Omental fat pad (tissue), 4 donors: ENCODE measurements around the gene CELF5. TPM values are rescaled to one million over a fixed set of nuclear protein-coding genes. Genes with fewer than 3 reads are reported as not detected.
"Not testable (repeated sequence)": the region's sequence is repeated elsewhere in the genome, so short reads cannot be mapped to it uniquely, and the experiment has no call there.

Experiments used
- ATAC-seq: fragments of 150-250 bp; one replicate; pipeline ENCODE4 v1.9.1; 2016; ENCODE audit warnings: mild to moderate bottlenecking, moderate library complexity; ENCODE audit not compliant: low FRiP score
- DNase-seq: peaks from one replicate; pipeline ENCODE4 v3.0.0-alpha.2; 2019; ENCODE audit warnings: low spot score
- total RNA-seq, 4 donors: library from RNA; depleted of rRNA; stranded (reverse); fragments of >200 nt; gene quantifications; one replicate each; pipeline ENCODE4 v1.1.0, GENCODE V29; 2016
- TF ChIP-seq, protein P1 (sequence below), 3 donors: fragments of 450-650 bp; IDR thresholded peaks; one replicate each; pipeline ENCODE4 v1.5.1; 2016 to 2017; ENCODE audit warnings: antibody characterized with exemption in 3 of 3, mild to moderate bottlenecking in 3 of 3, moderate library complexity in 2 of 3

Gene CELF5
- total RNA-seq, 4 donors from 2014 or later = not detected

DNA sequence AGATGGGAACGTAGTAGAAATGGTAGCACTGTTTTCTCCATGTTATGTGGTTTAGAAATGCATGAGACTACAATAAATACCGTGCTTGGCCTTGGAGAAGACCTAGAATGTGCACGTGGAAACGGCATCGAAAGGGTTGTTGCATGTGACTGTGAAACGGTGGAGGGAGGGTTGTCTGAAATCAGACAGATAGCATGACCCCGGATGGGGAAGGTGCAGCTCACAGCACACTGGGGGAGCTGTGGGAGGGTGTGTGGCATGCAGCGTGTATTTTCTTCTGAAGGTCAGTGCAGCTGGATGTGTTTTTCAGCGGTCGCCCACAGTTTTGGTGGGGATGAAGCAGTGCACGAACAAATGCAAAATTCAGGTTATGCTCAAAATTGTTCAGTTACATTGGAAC lies 63.4 kb downstream of the CELF5 start:
- ATAC-seq = no peak
- TF ChIP-seq, protein P1, sequence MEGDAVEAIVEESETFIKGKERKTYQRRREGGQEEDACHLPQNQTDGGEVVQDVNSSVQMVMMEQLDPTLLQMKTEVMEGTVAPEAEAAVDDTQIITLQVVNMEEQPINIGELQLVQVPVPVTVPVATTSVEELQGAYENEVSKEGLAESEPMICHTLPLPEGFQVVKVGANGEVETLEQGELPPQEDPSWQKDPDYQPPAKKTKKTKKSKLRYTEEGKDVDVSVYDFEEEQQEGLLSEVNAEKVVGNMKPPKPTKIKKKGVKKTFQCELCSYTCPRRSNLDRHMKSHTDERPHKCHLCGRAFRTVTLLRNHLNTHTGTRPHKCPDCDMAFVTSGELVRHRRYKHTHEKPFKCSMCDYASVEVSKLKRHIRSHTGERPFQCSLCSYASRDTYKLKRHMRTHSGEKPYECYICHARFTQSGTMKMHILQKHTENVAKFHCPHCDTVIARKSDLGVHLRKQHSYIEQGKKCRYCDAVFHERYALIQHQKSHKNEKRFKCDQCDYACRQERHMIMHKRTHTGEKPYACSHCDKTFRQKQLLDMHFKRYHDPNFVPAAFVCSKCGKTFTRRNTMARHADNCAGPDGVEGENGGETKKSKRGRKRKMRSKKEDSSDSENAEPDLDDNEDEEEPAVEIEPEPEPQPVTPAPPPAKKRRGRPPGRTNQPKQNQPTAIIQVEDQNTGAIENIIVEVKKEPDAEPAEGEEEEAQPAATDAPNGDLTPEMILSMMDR (IDR thresholded peaks at IDR 0.05) = no peak

DNA sequence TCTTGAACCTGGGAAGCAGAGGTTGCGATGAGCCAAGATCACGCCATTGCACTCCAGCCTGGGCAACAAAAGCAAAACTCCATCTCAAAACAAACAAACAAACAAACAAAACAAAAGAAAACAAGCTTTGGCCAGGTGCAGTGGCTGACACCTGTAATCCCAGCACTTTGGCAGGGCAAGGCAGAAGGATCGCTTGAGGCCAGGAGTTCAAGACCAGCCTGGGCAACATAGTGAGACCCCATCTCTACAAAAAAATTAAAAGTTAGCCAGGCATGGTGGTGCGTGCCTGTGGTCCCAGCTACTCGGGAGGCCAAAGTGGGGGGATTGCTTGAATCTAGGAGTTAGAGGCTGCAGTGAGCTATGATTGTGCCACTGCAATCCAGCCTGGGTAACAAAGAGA lies 64.0 kb downstream of the CELF5 start:
- ATAC-seq, DNase-seq: not testable (repeated sequence)

More for the DNA sequence above, 63.4 kb downstream of the CELF5 start:
- no peak for DNase-seq

DNA sequence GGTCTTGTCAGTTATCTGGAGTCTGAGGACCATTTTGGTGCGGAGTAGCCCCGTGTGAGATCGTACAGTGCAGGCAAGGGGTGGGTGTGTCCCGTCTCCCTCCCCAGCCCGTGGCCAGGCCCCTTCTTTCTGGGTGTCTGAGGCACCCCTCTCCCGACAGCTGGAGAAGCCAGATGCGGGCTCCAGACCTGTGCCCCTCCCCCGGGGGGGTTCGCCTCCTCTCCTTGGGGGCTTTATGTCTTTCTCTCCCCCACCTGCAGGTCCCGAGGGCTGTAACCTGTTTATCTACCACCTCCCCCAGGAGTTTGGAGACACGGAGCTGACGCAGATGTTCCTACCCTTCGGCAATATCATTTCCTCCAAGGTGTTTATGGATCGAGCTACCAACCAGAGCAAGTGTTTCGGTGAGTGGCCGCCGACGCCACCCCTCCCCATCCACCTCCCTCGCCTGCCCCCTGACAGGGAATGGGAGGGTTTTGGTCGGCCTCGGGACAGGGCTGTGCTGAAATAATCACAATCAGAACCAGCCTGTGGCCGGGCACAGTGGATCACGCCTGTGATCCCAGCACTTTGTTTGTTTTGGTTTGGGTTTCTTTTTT lies 65.6 kb downstream of the CELF5 start:
- DNase-seq (no peak), ATAC-seq (no peak)
- TF ChIP-seq, protein P1 (IDR thresholded peaks at IDR 0.05) = no peak

DNA sequence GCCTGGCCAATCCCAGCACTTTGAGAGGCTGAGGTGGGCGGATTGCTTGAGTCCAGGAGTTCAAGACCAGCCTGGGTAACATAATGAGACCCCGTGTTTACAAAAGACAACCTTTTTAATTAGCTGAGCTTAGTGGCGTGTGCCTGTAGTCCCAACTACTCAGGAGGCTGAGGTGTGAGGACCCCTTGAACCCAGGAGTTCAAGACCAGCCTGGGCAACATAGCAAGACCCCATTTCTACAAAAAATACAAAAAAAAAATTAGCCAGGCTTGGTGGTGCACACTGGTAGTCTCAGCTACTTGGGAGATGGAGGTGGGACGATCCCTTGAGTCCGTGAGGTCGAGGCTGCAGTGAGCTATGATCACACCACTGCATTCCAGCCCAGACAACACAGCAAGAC lies 66.4 kb downstream of the CELF5 start:
- not testable (repeated sequence) for ATAC-seq, DNase-seq

DNA sequence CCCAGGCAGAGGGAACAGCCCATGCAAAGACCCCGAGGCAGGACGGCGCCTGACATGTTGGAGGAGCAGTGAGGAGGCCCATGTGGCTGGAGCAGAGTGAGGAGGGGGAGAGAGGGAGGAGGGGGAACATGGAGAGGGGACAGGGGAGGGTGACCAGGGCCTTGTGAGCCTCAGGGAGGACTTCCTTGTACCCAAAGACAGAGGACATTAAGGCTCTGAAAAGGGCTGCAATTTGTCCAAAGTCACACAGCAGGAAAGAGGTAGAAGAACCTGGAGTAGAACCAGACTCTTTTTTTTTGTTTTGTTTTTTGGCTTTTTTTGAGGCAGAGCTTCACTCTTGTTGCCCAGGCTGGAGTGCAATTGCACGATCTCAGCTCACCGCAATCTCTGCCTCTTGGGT lies 67.2 kb downstream of the CELF5 start:
- ATAC-seq = no peak
- TF ChIP-seq, protein P1 (IDR thresholded peaks at IDR 0.05) = no peak
- no peak for DNase-seq

DNA sequence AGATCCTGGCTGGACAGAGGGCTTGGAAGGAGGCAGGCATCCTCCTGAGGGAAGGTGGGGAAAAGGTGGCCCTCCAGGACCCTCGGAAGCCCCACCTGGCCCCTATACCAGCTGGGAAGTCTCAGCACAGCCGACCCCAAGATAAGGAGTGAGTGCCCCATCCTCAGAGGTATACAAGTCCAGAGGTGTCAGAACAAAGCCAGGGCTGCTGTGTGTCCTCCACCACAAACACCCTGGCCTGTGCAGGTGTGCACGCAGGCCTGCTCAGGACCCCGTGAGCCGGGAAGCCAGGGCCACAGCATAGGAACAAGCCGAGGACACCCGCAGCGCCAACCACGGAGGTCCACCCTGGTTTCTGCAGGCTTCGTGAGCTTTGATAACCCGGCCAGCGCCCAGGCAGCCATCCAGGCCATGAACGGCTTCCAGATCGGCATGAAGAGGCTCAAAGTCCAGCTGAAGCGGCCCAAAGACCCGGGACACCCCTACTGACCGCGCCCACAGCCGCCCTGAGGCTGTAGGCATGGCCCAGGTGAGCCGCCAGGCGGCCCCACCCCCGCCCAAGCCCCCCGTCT lies 68.6 kb downstream of the CELF5 start:
- no peak for DNase-seq
- no peak for ATAC-seq
- TF ChIP-seq, protein P1 (IDR thresholded peaks at IDR 0.05) = no peak

DNA sequence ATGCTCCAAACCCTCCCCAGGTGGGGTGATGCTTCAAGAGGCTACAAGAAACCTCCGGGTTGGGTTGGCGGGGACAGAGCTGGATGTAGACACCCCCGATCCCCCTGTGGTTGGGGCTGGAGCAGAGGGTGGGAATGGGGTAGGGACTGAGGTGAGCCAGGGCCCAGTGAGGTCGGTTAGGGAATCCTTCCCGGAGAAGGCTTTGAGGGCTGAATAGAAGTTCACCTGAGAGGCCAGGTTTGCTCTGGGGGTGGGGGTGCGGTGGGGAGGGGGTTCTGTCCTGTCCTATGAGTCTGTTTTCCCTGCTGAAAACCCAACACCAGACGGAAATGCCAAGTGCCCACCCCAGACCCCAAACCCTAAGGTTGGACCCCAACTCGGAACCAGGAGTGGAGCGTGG lies 69.1 kb downstream of the CELF5 start:
- DNase-seq (no peak), ATAC-seq (no peak)
- TF ChIP-seq, protein P1 (IDR thresholded peaks at IDR 0.05) = no peak

DNA sequence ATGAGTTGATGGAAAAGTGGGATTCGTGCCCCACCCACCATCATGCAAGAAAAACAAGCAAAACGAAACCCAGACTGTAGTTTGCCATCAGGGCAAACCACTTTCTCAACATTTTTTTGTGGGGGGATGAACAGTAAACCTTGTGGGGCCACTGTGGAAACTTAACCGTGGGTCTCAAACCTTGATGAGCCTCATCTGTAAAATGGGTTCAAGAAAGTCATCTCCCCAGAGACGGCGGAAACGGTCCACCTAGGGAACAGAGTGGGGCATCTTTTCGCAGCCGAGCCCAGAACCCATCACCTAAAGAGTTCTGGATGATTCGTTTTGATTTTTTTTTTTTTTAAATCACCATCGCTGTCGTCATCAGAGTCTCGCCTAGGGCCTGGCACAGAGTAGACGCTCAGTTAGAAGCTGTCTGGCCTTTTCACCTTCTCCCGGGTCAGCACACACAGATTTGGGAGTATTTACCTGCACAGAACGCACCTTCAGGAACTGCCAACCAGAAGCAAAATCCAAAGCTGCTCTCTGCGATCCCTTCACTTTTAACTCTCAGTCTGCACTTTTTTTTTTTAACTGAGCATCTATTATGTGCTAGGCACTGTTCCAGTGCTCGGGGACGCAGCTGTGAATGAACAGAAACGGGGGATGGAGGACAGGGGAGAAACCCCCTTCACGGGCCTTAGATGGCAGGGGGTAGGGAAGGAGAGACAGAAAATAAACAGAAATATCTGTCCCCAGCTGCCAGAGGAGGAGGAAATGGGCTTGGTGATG lies 69.8 kb downstream of the CELF5 start:
- TF ChIP-seq, protein P1 (IDR thresholded peaks at IDR 0.05) = no peak
- ATAC-seq (no peak), DNase-seq (no peak)
